ENCODE results near the gene COX8A. TPM values are rescaled to one million over a fixed set of nuclear protein-coding genes. Genes with fewer than 3 reads are reported as not detected.

The COX8A gene
- total and polyA plus RNA-seq, 2 of the 8 experiments (the other 6 are each of a cell fraction or from before 2014, with no cell fraction given), result 365 to 1,720 TPM

DNA sequence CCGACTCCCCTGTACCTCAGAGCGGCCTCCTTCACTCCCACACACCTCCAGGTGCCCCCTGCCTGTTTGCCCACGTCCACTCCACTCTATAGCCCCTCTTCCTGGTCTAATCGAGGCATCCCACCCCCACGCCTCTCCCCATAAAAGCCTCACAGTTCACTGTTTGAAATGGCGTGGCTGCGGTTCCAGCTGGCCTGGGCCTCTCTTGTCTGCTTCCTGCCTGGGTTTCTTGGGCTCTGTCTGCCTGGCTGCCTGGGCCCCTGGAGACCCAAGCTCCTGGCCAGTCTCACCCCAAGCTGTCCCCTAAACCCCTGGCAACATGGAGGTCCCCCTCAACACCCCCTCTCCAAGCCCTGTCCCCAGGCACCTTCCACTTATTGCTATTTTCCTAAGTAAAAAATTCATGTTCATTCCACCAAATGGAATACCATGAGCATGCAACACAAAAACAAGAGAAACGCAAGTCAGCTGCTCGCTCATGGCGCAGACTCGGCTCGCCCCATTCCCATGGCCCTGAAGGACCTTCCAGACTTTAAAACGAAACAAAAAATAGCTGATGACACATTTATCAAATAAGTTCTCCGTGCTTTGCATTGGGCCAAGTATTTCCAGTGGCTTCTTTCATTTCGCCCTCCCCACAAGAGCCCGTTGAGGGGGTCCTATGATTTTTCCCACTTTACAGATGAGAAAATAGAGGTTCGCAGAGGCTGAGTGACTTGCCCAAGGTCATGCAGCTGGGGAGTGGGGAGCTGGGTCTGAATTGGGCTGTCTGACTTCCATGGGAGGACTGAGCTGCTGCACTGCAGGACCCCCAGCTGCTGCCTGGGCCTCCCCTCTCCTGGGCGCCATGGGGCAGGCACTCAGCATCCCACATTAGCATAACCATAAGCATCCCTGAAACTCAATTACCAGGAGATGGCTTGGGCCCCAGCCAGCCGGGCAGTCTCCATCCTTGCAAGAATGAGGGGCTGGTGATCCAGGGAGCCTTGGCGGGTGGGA lies 49.6 kb downstream of the COX8A start:
- Histone ChIP-seq H4K91ac (replicated peaks; ENCODE audit: insufficient read length, low read length) (peak overlapping the region; percentile 78), H3K36me3 (ENCODE audit: control insufficient read depth in 2 of 4, insufficient read depth in 4 of 4, low read length in 3 of 4) (no peaks in the 10 kb centered on the region), H3K79me1 (ENCODE audit: low read depth, low read length) (no peaks in the 10 kb centered on the region; the same call in 1 of the 2 replicates), H4K8ac (ENCODE audit: extremely low read depth, insufficient read depth, low read length) (no peak overlapping the region), H2AFZ (ENCODE audit: low read length) (no peak overlapping the region), H3K4me2 (ENCODE audit: insufficient read depth in 1 of 2, low read depth in 2 of 2, low read length in 2 of 2) (peak overlapping the region; percentile 9 to 55; a peak in 3 of 4 replicates), H2BK20ac (ENCODE audit: low read length) (peak overlapping the region; percentile 97; the same call in 1 of the 2 replicates), H3K79me2 (ENCODE audit: control insufficient read depth in 1 of 2, insufficient read depth in 2 of 2, low read length in 2 of 2) (no peaks in the 10 kb centered on the region), H3K23me2 (ENCODE audit: low read depth, low read length) (no peaks in the 10 kb centered on the region; the same call in 1 of the 2 replicates), H3K27ac (ENCODE audit: low read depth, low read length) (no peak overlapping the region), H3K4ac (replicated peaks; ENCODE audit: insufficient read length, low read depth, low read length) (peak overlapping the region; percentile 69), H3K4me3 (ENCODE audit: extremely low read depth in 1 of 4, insufficient read depth in 2 of 4, low read depth in 3 of 4, low read length in 4 of 4) (peak overlapping the region in 1 of 4 experiments; percentile 20; a peak in 1 of 8 replicates), H2BK12ac (ENCODE audit: low read depth, low read length) (peak overlapping the region; percentile 77; the same call in 1 of the 2 replicates), H2BK15ac (ENCODE audit: low read length) (peak overlapping the region; percentile 72; the same call in 1 of the 2 replicates), H3K14ac (ENCODE audit: insufficient read length) (no peak overlapping the region), H4K5ac (ENCODE audit: insufficient read length, low read depth, low read length) (no peak overlapping the region), H3K9me3 (ENCODE audit: insufficient read depth in 2 of 2, low read depth in 1 of 2, low read length in 1 of 2) (no peaks in the 10 kb centered on the region), H3K27me3 (replicated peaks in 1 of 4; ENCODE audit: control insufficient read depth in 3 of 4, extremely low read depth in 1 of 4, insufficient read depth in 3 of 4, low read length in 3 of 4) (peaks cover 0 to 13% (median 9%) of the 10 kb centered on the region in 4 experiments; a peak in 5 of 7 replicates), H2BK120ac (replicated peaks; ENCODE audit: low read depth, low read length) (peak overlapping the region; percentile 25), H2BK5ac (ENCODE audit: low read depth, low read length) (peak overlapping the region; percentile 95; the same call in 1 of the 2 replicates), H3K56ac (replicated peaks; ENCODE audit: insufficient read length, low read depth, low read length) (no peak overlapping the region), H3K23ac (ENCODE audit: insufficient read length) (no peak overlapping the region), H4K20me1 (replicated peaks in 1 of 2; ENCODE audit: control insufficient read depth in 1 of 2, insufficient read depth in 2 of 2, low read length in 2 of 2) (peaks cover 0 to under 1% of the 10 kb centered on the region in 2 experiments), H3K18ac (ENCODE audit: extremely low read depth, low read length) (peak overlapping the region; percentile 87), H3K9ac (replicated peaks in 1 of 4; ENCODE audit: extremely low read depth in 1 of 4, low read depth in 3 of 4, low read length in 3 of 4) (no peak overlapping the region), H3K4me1 (replicated peaks in 1 of 4; ENCODE audit: control insufficient read depth in 3 of 4, insufficient read depth in 4 of 4, low read length in 3 of 4) (peaks cover 14 to 60% (median 48%) of the 10 kb centered on the region in 4 experiments), H2AK5ac (ENCODE audit: low read depth, low read length) (peak overlapping the region; percentile 28; the same call in 1 of the 2 replicates)
- TF ChIP-seq ZNF274 (IDR thresholded peaks at IDR 0.05; ENCODE audit: borderline replicate concordance, extremely low read depth, low read length) (no peak), GABPA (IDR thresholded peaks at IDR 0.05; ENCODE audit: borderline replicate concordance, insufficient read depth, low read length) (no peak), NANOG (IDR thresholded peaks at IDR 0.05; ENCODE audit: insufficient read depth, low read depth, low read length, poor library complexity, severe bottlenecking) (peak; percentile 61), ASH2L (IDR thresholded peaks at IDR 0.05; ENCODE audit: low read length) (no peak), YY1 (IDR thresholded peaks at IDR 0.05; ENCODE audit: low read depth, low read length) (peak; percentile 67), HDAC2 (IDR thresholded peaks at IDR 0.05; ENCODE audit: borderline replicate concordance in 1 of 2, low read depth in 2 of 2, low read length in 2 of 2) (peak in 1 of 2 experiments; percentile 93; a peak in 1 of 4 replicates), TCF12 (IDR thresholded peaks at IDR 0.05; ENCODE audit: low read depth, low read length) (no peak), KDM1A (IDR thresholded peaks at IDR 0.05; ENCODE audit: borderline replicate concordance, low read length) (peak; percentile 98)
- 79% methylated on average over 17 of the region's 20 CpGs; no CpG with 5 or more reads in 1 of the 2 experiments for WGBS, 2 experiments (ENCODE audit: extremely low coverage in 1 of 2, insufficient coverage in 1 of 2, insufficient read length in 1 of 2, insufficient replicate concordance in 2 of 2, low coverage in 1 of 2, low lambda C conversion rate in 2 of 2, missing lambda C conversion rate in 1 of 2)
- ChIA-PET POLR2A (ENCODE audit: partially characterized antibody) (interaction anchor here (0.8 to 3.9 kb wide), 9 partner anchors 8 to 141 kb away, joined by 3 to 12 read pairs (median 5); partner anchors contain the start of gene FLRT1), CTCF (ENCODE audit: partially characterized antibody) (interaction anchor here (0.6 to 21.2 kb wide), 11 partner anchors 9 to 161 kb away, joined by 3 to 291 read pairs (median 13); no protein-coding TSS in a partner anchor)
- FAIRE-seq (no peak), DNase-seq (ENCODE audit: low read depth in 1 of 2, low spot score in 2 of 2) (no peak)
